MCF 10A (cell line): ENCODE results near the gene TAF1C. TPM values are rescaled to one million over a fixed set of nuclear protein-coding genes. Genes with fewer than 3 reads are reported as not detected.

ENCODE experiments used
- BruUV-seq: library from RNA; stranded (reverse); fragments of 400-500 nt; replicated peaks from 2 replicates; lab custom pipeline; 2021; lab: Mats Ljungman, UMichigan
- CTCF ChIA-PET: fragments of 300-600 bp; sonication (Branson Sonifier 250); formaldehyde crosslinking; extraction: SDS; loops from one replicate; lab custom pipeline; 2021; ENCODE audit warnings: antibody characterized with exemption, inconsistent platforms; lab: Yijun Ruan, JAX
- POLR2A ChIA-PET: fragments of 300-600, 350-650 bp; sonication (Branson Sonifier 250); formaldehyde crosslinking; extraction: SDS; loops from one replicate; lab custom pipeline; 2020; ENCODE audit warnings: antibody characterized with exemption, inconsistent platforms; lab: Yijun Ruan, JAX
- DNase-seq: peaks from one replicate; pipeline ENCODE4 v3.0.0-alpha.2; 2018; ENCODE audit not compliant: unreplicated experiment
- H3K27ac Mint-ChIP-seq: one replicate; pipeline ENCODE4 v1.8.0; 2022; ENCODE audit warnings: mild to moderate bottlenecking, low read depth, mixed read lengths; ENCODE audit not compliant: unreplicated experiment
- H3K27me3 Mint-ChIP-seq: one replicate; pipeline ENCODE4 v1.8.0; 2022; ENCODE audit warnings: mixed read lengths; ENCODE audit not compliant: insufficient read depth, unreplicated experiment
- H3K36me3 Mint-ChIP-seq: one replicate; pipeline ENCODE4 v1.8.0; 2022; ENCODE audit warnings: mild to moderate bottlenecking, moderate library complexity, mixed read lengths; ENCODE audit not compliant: insufficient read depth, unreplicated experiment
- H3K4me1 Mint-ChIP-seq: one replicate; pipeline ENCODE4 v1.8.0; 2022; ENCODE audit warnings: mixed read lengths; ENCODE audit not compliant: insufficient read depth, unreplicated experiment
- H3K4me3 Mint-ChIP-seq: one replicate; pipeline ENCODE4 v1.8.0; 2022; ENCODE audit warnings: mild to moderate bottlenecking, moderate library complexity, mixed read lengths; ENCODE audit not compliant: unreplicated experiment
- H3K9me3 Mint-ChIP-seq: one replicate; pipeline ENCODE4 v1.8.0; 2022; ENCODE audit warnings: mixed read lengths; ENCODE audit not compliant: unreplicated experiment
- CTCF ChIP-seq: fragments of 200-600 bp; IDR thresholded peaks from one replicate; pipeline ENCODE4 v1.8.0; 2022; ENCODE audit warnings: antibody characterized with exemption, mild to moderate bottlenecking; ENCODE audit not compliant: unreplicated experiment
- intact Hi-C: fragments of 100-400 bp; cut with micrococcal nuclease; formaldehyde crosslinking; loops from 2 replicates; pipeline ENCODE4 v1.14.1; 2022
- total RNA-seq: library from RNA; stranded (reverse); gene quantifications from 2 replicates; pipeline ENCODE4 v1.2.3, GENCODE V29; 2022

The TAF1C gene
- total RNA-seq, 1 experiment from 2014 or later: 35.1 TPM

- intact Hi-C loops: no loop called here
- H3K9me3 Mint-ChIP-seq: no peaks in the 10 kb centered on the region
- H3K4me1 Mint-ChIP-seq: peaks cover 19% of the 10 kb centered on the region
- TF ChIP-seq CTCF: no peak
- CTCF ChIA-PET: interaction anchor here (0.6 to 1.2 kb wide), 3 partner anchors 12 to 178 kb away, joined by 3 to 4 read pairs (median 4); partner anchors contain the start of gene TAF1C
- no peak for DNase-seq
- H3K36me3 Mint-ChIP-seq: no peaks in the 10 kb centered on the region
- POLR2A ChIA-PET: interaction anchor here (0.7 to 1.3 kb wide), 2 partner anchors 22 to 82 kb away, joined by 3 read pairs; partner anchors contain the start of gene MBTPS1
- no peak overlapping the region for H3K27ac Mint-ChIP-seq
- H3K4me3 Mint-ChIP-seq: no peak overlapping the region
- H3K27me3 Mint-ChIP-seq: no peaks in the 10 kb centered on the region
- BruUV-seq: no TSS peak
These were observed 12.2 kb upstream of the TAF1C start for GRCh38 chr16:84199097-84199496.

- DNase-seq: peak; percentile 67
- CTCF ChIA-PET: interaction anchor here (0.6 kb wide), 1 partner anchor 179 kb away, joined by 3 read pairs; no protein-coding TSS in a partner anchor
- intact Hi-C loops: no loop called here
- POLR2A ChIA-PET: interaction anchor here (0.5 to 1.3 kb wide), 2 partner anchors 27 to 81 kb away, joined by 3 read pairs; partner anchors contain the start of gene MBTPS1
- H3K27me3 Mint-ChIP-seq: no peaks in the 10 kb centered on the region
- no peak overlapping the region for H3K4me3 Mint-ChIP-seq
- no peak for TF ChIP-seq CTCF
- peaks cover 19% of the 10 kb centered on the region for H3K4me1 Mint-ChIP-seq
- no TSS peak for BruUV-seq
- H3K9me3 Mint-ChIP-seq: no peaks in the 10 kb centered on the region
- no peaks in the 10 kb centered on the region for H3K36me3 Mint-ChIP-seq
- peak overlapping the region; percentile 4 for H3K27ac Mint-ChIP-seq
These were observed 11.5 kb upstream of the TAF1C start for GRCh38 chr16:84198401-84198800.

- H3K27ac Mint-ChIP-seq: no peak overlapping the region
- no TSS peak for BruUV-seq
- ChIA-PET POLR2A (interaction anchor here (0.6 kb wide), 1 partner anchor 23 kb away, joined by 3 read pairs; no protein-coding TSS in a partner anchor), CTCF (interaction anchor here (2.2 kb wide), 1 partner anchor 11 kb away, joined by 7 read pairs; the partner anchor contains the start of gene TAF1C)
- no peak for TF ChIP-seq CTCF
- H3K4me1 Mint-ChIP-seq: peaks cover 19% of the 10 kb centered on the region
- intact Hi-C loops: no loop called here
- DNase-seq: no peak
- H3K27me3 Mint-ChIP-seq: no peaks in the 10 kb centered on the region
- no peak overlapping the region for H3K4me3 Mint-ChIP-seq
- no peaks in the 10 kb centered on the region for H3K36me3 Mint-ChIP-seq
- no peaks in the 10 kb centered on the region for H3K9me3 Mint-ChIP-seq
These were observed 10.7 kb upstream of the TAF1C start for GRCh38 chr16:84197466-84198128.

GRCh38 chr16:84196727-84197394 lies 10.0 kb upstream of the TAF1C start:
- TF ChIP-seq CTCF: no peak
- H3K36me3 Mint-ChIP-seq: no peaks in the 10 kb centered on the region
- H3K4me3 Mint-ChIP-seq: no peak overlapping the region
- POLR2A ChIA-PET: interaction anchor here (0.7 kb wide), 1 partner anchor 1620 kb away, joined by 3 read pairs; no protein-coding TSS in a partner anchor
- DNase-seq: no peak
- no peaks in the 10 kb centered on the region for H3K27me3 Mint-ChIP-seq
- no peaks in the 10 kb centered on the region for H3K9me3 Mint-ChIP-seq
- no TSS peak for BruUV-seq
- no peak overlapping the region for H3K27ac Mint-ChIP-seq
- CTCF ChIA-PET: interaction anchor here (0.7 to 2.2 kb wide), 2 partner anchors 10 to 307 kb away, joined by 4 to 7 read pairs; partner anchors contain the start of gene TAF1C
- H3K4me1 Mint-ChIP-seq: peaks cover 19% of the 10 kb centered on the region
- intact Hi-C loops: no loop called here
